ENCODE measurements around the gene MATN1.

GRCh38 chr1:30714025-30714424 is 9.4 kb downstream of the MATN1 start:
- no peak for TF ChIP-seq CTCF (IDR thresholded peaks at IDR 0.05)
- TF ChIP-seq ZFX (IDR thresholded peaks at IDR 0.05; ENCODE audit: borderline replicate concordance), result no peak

Measured in 22Rv1 (cell line).